ENCODE measurements around the gene GASK1B. TPM values are rescaled to one million over a fixed set of nuclear protein-coding genes. Genes with fewer than 3 reads are reported as not detected.

The GASK1B gene
- total RNA-seq, 2 donors from 2014 or later, result not detected

GRCh38 chr4:158176108-158176507 is 3.3 kb upstream of the GASK1B start:
- Mint-ChIP-seq H3K27me3 (ENCODE audit: low read depth) (peaks cover 23% of the 10 kb centered on the region), H3K4me1 (ENCODE audit: low read depth) (peaks cover 6% of the 10 kb centered on the region), H3K36me3 (ENCODE audit: insufficient read depth in 2 of 2) (no peaks in the 10 kb centered on the region), H3K27ac (no peak overlapping the region), H3K9me3 (no peaks in the 10 kb centered on the region), H3K4me3 (no peak overlapping the region)
- no peak for DNase-seq
- no peak for ATAC-seq (replicated peaks in 1 of 2)

DNA sequence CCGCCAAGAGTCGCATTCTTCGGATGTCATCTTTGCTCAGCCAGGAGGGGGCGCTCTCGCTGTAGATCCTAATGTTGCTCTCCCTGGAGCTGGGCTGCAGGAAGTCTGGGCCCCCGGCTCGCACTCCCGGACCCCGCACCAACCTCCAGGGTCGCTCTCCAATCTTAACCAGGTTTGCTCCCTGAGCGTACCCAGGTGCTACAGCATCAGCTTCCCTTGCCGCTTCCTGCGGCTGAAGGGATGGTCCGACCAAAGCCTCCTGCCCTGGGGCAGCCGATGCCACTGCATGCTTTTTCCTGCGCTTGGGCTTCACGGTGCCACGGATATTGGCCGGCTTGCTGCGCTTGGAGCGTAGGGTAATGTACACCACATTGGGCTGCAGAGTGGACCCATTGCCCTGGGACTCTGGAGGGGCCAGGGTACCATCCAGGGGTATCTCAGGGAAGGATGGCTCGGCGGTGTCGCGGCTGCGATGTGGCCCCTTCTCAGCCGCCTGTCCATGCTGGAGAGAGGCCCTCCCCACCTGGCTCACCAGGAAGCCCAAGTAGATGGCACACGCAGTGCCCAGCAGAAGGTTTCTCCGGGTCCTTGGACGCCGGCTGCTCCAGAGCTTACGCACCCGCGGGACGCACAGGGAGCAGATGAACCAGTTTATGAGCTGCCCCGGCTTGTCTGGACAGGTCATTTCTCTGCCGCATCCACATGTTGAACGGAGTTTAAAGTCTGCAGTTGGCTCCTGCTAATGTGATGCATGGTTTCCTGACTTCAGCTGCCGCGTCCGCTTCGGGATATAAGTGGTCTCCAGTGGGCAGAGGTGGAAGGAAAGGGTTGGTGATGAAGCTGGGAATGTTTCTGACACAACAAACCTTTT is 1.9 kb downstream of the GASK1B start:
- DNase-seq (peak; percentile 38 to 39), ATAC-seq (replicated peaks in 1 of 2) (peak in 1 of 2 donors; percentile 37)
- H3K36me3 Mint-ChIP-seq (ENCODE audit: insufficient read depth in 2 of 2), result no peaks in the 10 kb centered on the region
- peak overlapping the region in 1 of 2 donors; percentile 12 for H3K4me3 Mint-ChIP-seq
- peaks cover 13% of the 10 kb centered on the region for H3K4me1 Mint-ChIP-seq (ENCODE audit: low read depth)
- H3K27me3 Mint-ChIP-seq (ENCODE audit: low read depth), result peaks cover 34% of the 10 kb centered on the region
- no peaks in the 10 kb centered on the region for H3K9me3 Mint-ChIP-seq
- H3K27ac Mint-ChIP-seq, result no peak overlapping the region

- peaks cover 34% of the 10 kb centered on the region for H3K27me3 Mint-ChIP-seq (ENCODE audit: low read depth)
- no peaks in the 10 kb centered on the region for H3K9me3 Mint-ChIP-seq
- ATAC-seq (replicated peaks in 1 of 2) (no peak), DNase-seq (no peak)
- H3K27ac Mint-ChIP-seq, result no peak overlapping the region
- H3K4me1 Mint-ChIP-seq (ENCODE audit: low read depth), result peaks cover 13% of the 10 kb centered on the region
- no peaks in the 10 kb centered on the region for H3K36me3 Mint-ChIP-seq (ENCODE audit: insufficient read depth in 2 of 2)
- H3K4me3 Mint-ChIP-seq, result no peak overlapping the region
Measured at GRCh38 chr4:158169931-158170690, 2.7 kb downstream of the GASK1B start.

DNA sequence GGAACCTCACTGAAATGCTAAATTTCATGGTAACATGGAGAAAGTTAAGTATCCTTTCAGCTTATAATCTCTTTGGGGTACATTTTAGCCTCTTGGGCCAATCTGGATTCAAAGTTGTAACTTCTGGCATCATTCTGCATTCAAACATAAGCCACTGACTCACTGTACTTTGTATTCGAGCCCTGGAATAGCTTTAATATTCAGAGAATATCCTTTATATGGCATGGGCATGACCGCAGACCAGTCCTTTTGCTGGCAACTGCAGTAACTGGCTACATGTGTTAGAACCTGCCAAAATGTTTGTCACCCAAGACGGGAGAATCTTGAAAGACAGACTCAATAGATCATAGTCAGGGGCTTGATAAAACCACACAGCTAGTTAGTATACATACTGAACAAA is 3.3 kb downstream of the GASK1B start:
- Mint-ChIP-seq H3K4me1 (ENCODE audit: low read depth) (peaks cover 13% of the 10 kb centered on the region), H3K27me3 (ENCODE audit: low read depth) (peaks cover 34% of the 10 kb centered on the region), H3K4me3 (no peak overlapping the region), H3K36me3 (ENCODE audit: insufficient read depth in 2 of 2) (no peaks in the 10 kb centered on the region), H3K27ac (no peak overlapping the region), H3K9me3 (no peaks in the 10 kb centered on the region)
- DNase-seq, result no peak
- no peak for ATAC-seq (replicated peaks in 1 of 2)

DNA sequence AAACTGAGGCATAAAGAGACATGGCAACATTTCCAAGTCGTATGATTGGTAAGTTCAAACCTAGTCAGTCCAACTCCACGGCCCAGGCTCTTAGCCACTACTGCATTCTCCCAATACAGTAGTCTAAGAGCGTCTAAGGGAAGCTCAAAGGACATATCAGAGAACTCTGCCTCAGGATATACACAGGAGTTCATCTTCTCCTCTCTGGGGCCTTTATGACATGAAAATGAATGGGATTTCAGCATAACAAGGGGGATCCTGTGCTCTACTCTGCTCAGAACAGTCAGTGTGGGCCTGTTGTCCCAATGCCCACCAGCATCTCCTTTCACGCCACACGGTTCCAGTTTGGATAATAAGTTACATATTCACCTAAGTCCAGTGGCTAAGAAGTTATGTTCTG is 4.2 kb downstream of the GASK1B start:
- Mint-ChIP-seq H3K4me3 (no peak overlapping the region), H3K27ac (no peak overlapping the region), H3K9me3 (no peaks in the 10 kb centered on the region), H3K36me3 (ENCODE audit: insufficient read depth in 2 of 2) (no peaks in the 10 kb centered on the region), H3K27me3 (ENCODE audit: low read depth) (peaks cover 34% of the 10 kb centered on the region), H3K4me1 (ENCODE audit: low read depth) (peaks cover 13% of the 10 kb centered on the region)
- DNase-seq (no peak), ATAC-seq (replicated peaks in 1 of 2) (no peak)

GRCh38 chr4:158166701-158167100 is 6.1 kb downstream of the GASK1B start:
- H3K27me3 Mint-ChIP-seq (ENCODE audit: low read depth), result peaks cover 20% of the 10 kb centered on the region
- H3K27ac Mint-ChIP-seq, result no peak overlapping the region
- H3K4me1 Mint-ChIP-seq (ENCODE audit: low read depth), result peaks cover 10% of the 10 kb centered on the region
- H3K9me3 Mint-ChIP-seq, result no peaks in the 10 kb centered on the region
- DNase-seq (no peak), ATAC-seq (replicated peaks in 1 of 2) (no peak)
- H3K4me3 Mint-ChIP-seq, result no peak overlapping the region
- no peaks in the 10 kb centered on the region for H3K36me3 Mint-ChIP-seq (ENCODE audit: insufficient read depth in 2 of 2)

DNA sequence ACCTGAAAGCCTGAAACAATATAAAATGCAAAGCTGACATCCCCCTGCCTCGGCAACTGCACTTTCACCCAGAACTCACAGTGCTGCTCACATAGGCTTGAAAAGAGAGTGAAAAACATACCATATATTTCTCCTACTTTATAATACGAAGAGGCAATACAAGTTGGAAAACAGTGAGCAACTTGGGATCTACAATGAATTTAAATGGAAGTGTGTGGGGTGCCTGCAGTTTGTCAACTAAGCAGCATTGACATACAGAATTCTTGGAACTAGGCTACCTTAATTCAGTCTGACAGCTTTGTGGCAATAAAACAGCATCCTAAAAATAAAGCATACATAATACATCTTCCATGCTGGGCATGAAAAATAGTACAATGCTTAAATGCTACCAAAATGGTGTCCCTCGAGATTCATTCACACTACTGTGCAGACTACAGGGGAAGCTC is 8.0 kb downstream of the GASK1B start:
- Mint-ChIP-seq H3K36me3 (ENCODE audit: insufficient read depth in 2 of 2) (no peaks in the 10 kb centered on the region), H3K27ac (no peak overlapping the region), H3K27me3 (ENCODE audit: low read depth) (peaks cover 4% of the 10 kb centered on the region), H3K9me3 (no peaks in the 10 kb centered on the region), H3K4me3 (no peak overlapping the region), H3K4me1 (ENCODE audit: low read depth) (no peaks in the 10 kb centered on the region)
- ATAC-seq (replicated peaks in 1 of 2) (no peak), DNase-seq (no peak)

- DNase-seq (no peak), ATAC-seq (replicated peaks in 1 of 2) (no peak)
- H3K4me3 Mint-ChIP-seq, result no peak overlapping the region
Measured at GRCh38 chr4:158163941-158164767, 8.7 kb downstream of the GASK1B start.

DNA sequence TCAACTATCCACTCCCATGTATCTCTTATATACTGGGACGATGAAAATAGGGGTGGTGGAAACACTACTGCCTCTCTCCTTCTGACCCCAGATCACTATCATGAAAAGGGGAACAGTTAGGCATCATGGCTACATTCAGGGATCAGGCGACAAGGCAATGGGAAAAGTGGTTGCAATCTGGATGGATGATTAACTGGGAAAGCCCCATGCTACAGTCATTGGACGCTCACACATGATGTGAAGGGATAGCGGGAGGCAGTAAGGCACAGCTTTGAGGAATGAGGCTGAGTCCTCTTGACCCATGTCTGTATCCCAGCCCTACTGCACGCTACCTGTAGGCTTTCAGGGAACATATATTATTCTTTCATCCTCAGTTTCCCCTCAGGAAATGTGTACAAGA is 10.2 kb downstream of the GASK1B start:
- Mint-ChIP-seq H3K27ac (no peak overlapping the region), H3K4me1 (ENCODE audit: low read depth) (peaks cover 5% of the 10 kb centered on the region), H3K9me3 (no peaks in the 10 kb centered on the region), H3K36me3 (ENCODE audit: insufficient read depth in 2 of 2) (no peaks in the 10 kb centered on the region), H3K4me3 (no peak overlapping the region), H3K27me3 (ENCODE audit: low read depth) (no peaks in the 10 kb centered on the region)
- DNase-seq (no peak), ATAC-seq (replicated peaks in 1 of 2) (no peak)

More at GRCh38 chr4:158163941-158164767, 8.7 kb downstream of the GASK1B start:
- Mint-ChIP-seq H3K4me1 (ENCODE audit: low read depth) (peaks cover 3% of the 10 kb centered on the region), H3K27ac (no peak overlapping the region), H3K27me3 (ENCODE audit: low read depth) (no peaks in the 10 kb centered on the region), H3K9me3 (no peaks in the 10 kb centered on the region), H3K36me3 (ENCODE audit: insufficient read depth in 2 of 2) (no peaks in the 10 kb centered on the region)

GRCh38 chr4:158161551-158162354 is 11.1 kb downstream of the GASK1B start:
- Mint-ChIP-seq H3K27me3 (ENCODE audit: low read depth) (no peaks in the 10 kb centered on the region), H3K27ac (no peak overlapping the region), H3K9me3 (no peaks in the 10 kb centered on the region), H3K4me3 (no peak overlapping the region), H3K36me3 (ENCODE audit: insufficient read depth in 2 of 2) (no peaks in the 10 kb centered on the region), H3K4me1 (ENCODE audit: low read depth) (peaks cover 5% of the 10 kb centered on the region)
- DNase-seq, result no peak
- no peak for ATAC-seq (replicated peaks in 1 of 2)

GRCh38 chr4:158159718-158160094 is 13.1 kb downstream of the GASK1B start:
- no peak overlapping the region for H3K4me3 Mint-ChIP-seq
- H3K36me3 Mint-ChIP-seq (ENCODE audit: insufficient read depth in 2 of 2), result no peaks in the 10 kb centered on the region
- H3K27me3 Mint-ChIP-seq (ENCODE audit: low read depth), result no peaks in the 10 kb centered on the region
- H3K9me3 Mint-ChIP-seq, result no peaks in the 10 kb centered on the region
- DNase-seq (no peak), ATAC-seq (replicated peaks in 1 of 2) (no peak)
- peaks cover 5% of the 10 kb centered on the region for H3K4me1 Mint-ChIP-seq (ENCODE audit: low read depth)
- H3K27ac Mint-ChIP-seq, result no peak overlapping the region

- Mint-ChIP-seq H3K27me3 (ENCODE audit: low read depth) (no peaks in the 10 kb centered on the region), H3K4me3 (no peak overlapping the region), H3K9me3 (no peaks in the 10 kb centered on the region), H3K4me1 (ENCODE audit: low read depth) (peaks cover 5% of the 10 kb centered on the region), H3K36me3 (ENCODE audit: insufficient read depth in 2 of 2) (no peaks in the 10 kb centered on the region), H3K27ac (no peak overlapping the region)
- DNase-seq, result no peak
- peak; percentile 32 to 69 for ATAC-seq (replicated peaks in 1 of 2)
Measured at GRCh38 chr4:158159054-158159717, 13.6 kb downstream of the GASK1B start.
